GM21737 (cell line): ENCODE data around the gene HLA-DPA1.

Experiments used
- ATAC-seq: cut with Tn5 transposase; IDR thresholded peaks from one replicate; pipeline ENCODE4 v1.9.1; 2021; ENCODE audit warnings: mild to moderate bottlenecking, moderate library complexity; ENCODE audit not compliant: unreplicated experiment

Gene HLA-DPA1

GRCh38 chr6:33018418-33018817 is 55.0 kb downstream of the HLA-DPA1 start:
- ATAC-seq = no peak

GRCh38 chr6:33017694-33018353 is 55.6 kb downstream of the HLA-DPA1 start:
- no peak for ATAC-seq

- no peak for ATAC-seq
Observed at GRCh38 chr6:33017018-33017417, 56.4 kb downstream of the HLA-DPA1 start.

- no peak for ATAC-seq
Observed at GRCh38 chr6:33015798-33016197, 57.7 kb downstream of the HLA-DPA1 start.

- no peak for ATAC-seq
Observed at GRCh38 chr6:33014841-33015634, 58.4 kb downstream of the HLA-DPA1 start.
